PC-3 (cell line): Measurements from ENCODE around the gene GPD2. TPM values are rescaled to one million over a fixed set of nuclear protein-coding genes. Genes with fewer than 3 reads are reported as not detected.
"Not testable (repeated sequence)": the region's sequence is repeated elsewhere in the genome, so short reads cannot be mapped to it uniquely, and the experiment has no call there.

Experiments used
- ATAC-seq: fragments of 200-7000 bp; cut with Tn5 transposase; 2 replicates; pipeline ENCODE4 v1.9.1; 2020; ENCODE audit warnings: mild to moderate bottlenecking, moderate library complexity
- BruUV-seq: library from RNA; stranded (reverse); fragments of 400-500 nt; replicated peaks from 2 replicates; lab custom pipeline; 2021; lab: Mats Ljungman, UMichigan
- CTCF ChIA-PET: fragments of 300-600 bp; sonication (Branson Sonifier 250); formaldehyde crosslinking; loops from one replicate; lab custom pipeline; 2022; ENCODE audit warnings: antibody characterized with exemption; lab: Charles Lee
- POLR2A ChIA-PET: fragments of 300-600 bp; sonication (Branson Sonifier 250); formaldehyde crosslinking; loops from one replicate; lab custom pipeline; 2022; ENCODE audit warnings: antibody characterized with exemption; ENCODE audit not compliant: unreplicated experiment; lab: Charles Lee
- DNase-seq: peaks from one replicate; pipeline ENCODE4 v3.0.0-alpha.2; 2015
- H2AFZ ChIP-seq: fragments of 300-600 bp; sonication (generic); 2 replicates; pipeline ENCODE4 v1.6.0; 2016; ENCODE audit warnings: antibody characterized with exemption, low read length
- H3F3A ChIP-seq: fragments of 300-600 bp; sonication (generic); one replicate; pipeline ENCODE4 v1.6.0; 2017; ENCODE audit warnings: antibody characterized with exemption, low read length, control low read depth, mild to moderate bottlenecking; ENCODE audit not compliant: unreplicated experiment
- H3K27ac ChIP-seq: fragments of 300-600 bp; sonication (generic); 2 replicates; pipeline ENCODE4 v1.5.1; 2016; ENCODE audit warnings: mild to moderate bottlenecking, low read length
- H3K27me3 ChIP-seq: fragments of 300-600 bp; sonication (generic); 2 replicates; pipeline ENCODE4 v1.6.1; 2016; ENCODE audit warnings: low read length, mixed read lengths
- H3K36me3 ChIP-seq: fragments of 300-600 bp; sonication (generic); 2 replicates; pipeline ENCODE4 v1.6.1; 2016; ENCODE audit warnings: low read depth, mixed run types, low read length, mixed read lengths
- H3K4me1 ChIP-seq: fragments of 300-600 bp; sonication (generic); 2 replicates; pipeline ENCODE4 v1.5.1; 2016; ENCODE audit warnings: low read length; ENCODE audit not compliant: insufficient read depth
- H3K4me2 ChIP-seq: fragments of 300-600 bp; sonication (generic); 2 replicates; pipeline ENCODE4 v1.6.0; 2016; ENCODE audit warnings: low read length
- H3K4me3 ChIP-seq: fragments of 300-600 bp; sonication (generic); 2 replicates; pipeline ENCODE4 v1.5.1; 2016; ENCODE audit warnings: mild to moderate bottlenecking, low read length, mixed read lengths
- H3K79me2 ChIP-seq: fragments of 300-600 bp; sonication (generic); 2 replicates; pipeline ENCODE4 v1.6.1; 2017; ENCODE audit warnings: low read length, mixed read lengths
- H3K9ac ChIP-seq: fragments of 300-600 bp; sonication (generic); 2 replicates; pipeline ENCODE4 v1.6.0; 2016; ENCODE audit warnings: mild to moderate bottlenecking, low read length
- H3K9me2 ChIP-seq: fragments of 300-600 bp; sonication (generic); replicated peaks from 2 replicates; pipeline ENCODE4 v1.6.1; 2016; ENCODE audit warnings: mixed run types, low read length, mixed read lengths
- H3K9me3 ChIP-seq: fragments of 300-600 bp; sonication (generic); 2 replicates; pipeline ENCODE4 v1.6.1; 2016; ENCODE audit warnings: low read length, mixed read lengths
- H4K20me1 ChIP-seq: fragments of 300-600 bp; sonication (generic); 2 replicates; pipeline ENCODE4 v1.6.1; 2016; ENCODE audit warnings: low read length, mixed read lengths
- CTCF ChIP-seq: fragments of 300-600 bp; sonication (generic); conservative IDR thresholded peaks from 2 replicates; pipeline ENCODE4 v1.5.1; 2017; ENCODE audit warnings: antibody characterized with exemption, low read depth, mild to moderate bottlenecking, low read length
- EZH2 ChIP-seq: fragments of 300-600 bp; sonication (generic); IDR thresholded peaks from one replicate; pipeline ENCODE4 v1.6.1; 2017; ENCODE audit warnings: antibody characterized with exemption, mild to moderate bottlenecking, low read length; ENCODE audit not compliant: unreplicated experiment
- EZH2phosphoT487 ChIP-seq: fragments of 300-600 bp; sonication (generic); IDR thresholded peaks from 2 replicates; pipeline ENCODE4 v1.6.1; 2018; ENCODE audit warnings: mild to moderate bottlenecking, antibody characterized with exemption, low read length, borderline replicate concordance
- intact Hi-C: fragments of 100-400 bp; cut with micrococcal nuclease; formaldehyde crosslinking; loops from 2 replicates; pipeline ENCODE4 v1.9.0; 2023
- total RNA-seq: library from RNA; depleted of rRNA; stranded (reverse); fragments of >200 nt; gene quantifications from 2 replicates; pipeline ENCODE4 v1.2.3, GENCODE V29; 2014

Gene GPD2
- total RNA-seq, 1 experiment from 2014 or later, result 107 TPM

GRCh38 chr2:156601855-156602551 lies 165.8 kb downstream of the GPD2 start:
- Histone ChIP-seq H3K4me2 (no peak overlapping the region), H3K27me3 (no peaks in the 10 kb centered on the region), H3K9me3 (no peaks in the 10 kb centered on the region), H3K27ac (no peak overlapping the region), H3K79me2 (no peaks in the 10 kb centered on the region), H2AFZ (no peak overlapping the region), H3K9ac (no peak overlapping the region), H3K4me1 (no peaks in the 10 kb centered on the region), H3F3A (no peaks in the 10 kb centered on the region), H4K20me1 (no peaks in the 10 kb centered on the region), H3K36me3 (no peaks in the 10 kb centered on the region), H3K9me2 (no peaks in the 10 kb centered on the region), H3K4me3 (no peak overlapping the region)
- ChIA-PET POLR2A (no interaction called here), CTCF (no interaction called here)
- intact Hi-C loops, result no loop called here
- no peak for DNase-seq
- TF ChIP-seq EZH2 (no peak), EZH2phosphoT487 (no peak)
- ATAC-seq, result no peak
- no TSS peak for BruUV-seq

DNA sequence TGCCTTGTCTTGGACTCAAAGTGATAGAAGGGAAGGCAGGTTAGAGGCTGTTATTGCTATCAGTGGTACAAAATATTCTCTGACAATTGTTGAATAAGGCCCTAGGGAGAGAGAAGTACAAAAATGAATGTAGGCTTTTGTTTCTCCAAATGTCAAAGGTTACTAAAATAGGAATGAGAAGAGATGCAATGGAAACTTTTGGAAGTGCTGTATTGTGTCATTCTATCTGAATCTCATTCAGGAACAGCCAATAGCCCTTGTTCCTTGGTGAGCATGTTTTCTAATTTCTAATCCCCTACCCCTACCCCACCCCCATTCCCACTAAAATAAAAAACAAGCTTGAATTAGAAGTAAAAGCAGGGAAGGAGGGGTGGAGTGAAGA lies 166.4 kb downstream of the GPD2 start:
- no peak overlapping the region for H3K27ac ChIP-seq
- ATAC-seq (no peak), DNase-seq (no peak)
- no peaks in the 10 kb centered on the region for H3K36me3 ChIP-seq
- BruUV-seq, result no TSS peak
- CTCF ChIA-PET, result no interaction called here
- no peaks in the 10 kb centered on the region for H3K79me2 ChIP-seq
- no peak overlapping the region for H2AFZ ChIP-seq
- TF ChIP-seq CTCF, result no peak
- TF ChIP-seq EZH2, result no peak
- no peak for TF ChIP-seq EZH2phosphoT487
- H3K9me2 ChIP-seq, result no peaks in the 10 kb centered on the region
- no peaks in the 10 kb centered on the region for H4K20me1 ChIP-seq
- POLR2A ChIA-PET, result no interaction called here
- intact Hi-C loops, result no loop called here
- H3K27me3 ChIP-seq, result no peaks in the 10 kb centered on the region
- H3K4me3 ChIP-seq, result no peak overlapping the region
- H3F3A ChIP-seq, result no peaks in the 10 kb centered on the region
- H3K4me2 ChIP-seq, result no peak overlapping the region
- no peaks in the 10 kb centered on the region for H3K9me3 ChIP-seq
- no peak overlapping the region for H3K9ac ChIP-seq
- H3K4me1 ChIP-seq, result no peaks in the 10 kb centered on the region

GRCh38 chr2:156615836-156616322 lies 179.7 kb downstream of the GPD2 start:
- no peak for ATAC-seq
- no peaks in the 10 kb centered on the region for H3K4me1 ChIP-seq
- no peak overlapping the region for H3K4me3 ChIP-seq
- H2AFZ ChIP-seq, result no peak overlapping the region
- DNase-seq, result no peak
- no peaks in the 10 kb centered on the region for H3K79me2 ChIP-seq
- H3K4me2 ChIP-seq, result no peak overlapping the region
- ChIA-PET CTCF (no interaction called here), POLR2A (no interaction called here)
- no peaks in the 10 kb centered on the region for H3K36me3 ChIP-seq
- no peaks in the 10 kb centered on the region for H3K9me2 ChIP-seq
- intact Hi-C loops, result no loop called here
- no peak for TF ChIP-seq EZH2phosphoT487
- no peak for TF ChIP-seq CTCF
- TF ChIP-seq EZH2, result no peak
- H3F3A ChIP-seq, result no peaks in the 10 kb centered on the region
- H3K9me3 ChIP-seq, result no peaks in the 10 kb centered on the region
- H4K20me1 ChIP-seq, result no peaks in the 10 kb centered on the region
- no peaks in the 10 kb centered on the region for H3K27me3 ChIP-seq
- no peak overlapping the region for H3K27ac ChIP-seq
- no peak overlapping the region for H3K9ac ChIP-seq
- BruUV-seq, result no TSS peak

DNA sequence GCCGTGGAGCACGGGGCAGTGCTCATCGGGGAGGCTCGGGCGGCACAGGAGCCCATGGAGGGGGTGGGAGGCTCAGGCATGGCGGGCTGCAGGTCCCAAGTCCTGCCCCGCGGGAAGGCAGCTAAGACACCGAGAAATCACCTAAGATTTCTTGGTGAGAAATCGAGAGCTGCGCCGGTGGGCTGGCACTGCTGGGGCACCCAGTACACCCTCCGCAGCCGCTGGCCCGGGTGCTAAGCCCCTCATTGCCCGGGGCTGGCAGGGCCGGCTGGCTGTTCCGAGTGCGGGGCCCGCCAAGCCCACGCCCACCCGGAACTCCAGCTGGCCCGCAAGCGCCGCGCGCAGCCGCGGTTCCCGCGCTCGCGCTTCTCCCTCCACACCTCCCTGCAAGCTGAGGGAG lies 181.9 kb downstream of the GPD2 start:
- CTCF ChIA-PET, ATAC-seq, H3K9me3 ChIP-seq, BruUV-seq, H3K27ac ChIP-seq, H3K4me2 ChIP-seq, H3K9ac ChIP-seq, H4K20me1 ChIP-seq, H3K36me3 ChIP-seq, DNase-seq, H3K9me2 ChIP-seq, H3K4me1 ChIP-seq, POLR2A ChIA-PET, H3K4me3 ChIP-seq, H2AFZ ChIP-seq, H3K27me3 ChIP-seq, intact Hi-C loops, H3F3A ChIP-seq, H3K79me2 ChIP-seq: not testable (repeated sequence)
